Measurements from ENCODE around the gene DVL1. TPM values are rescaled to one million over a fixed set of nuclear protein-coding genes. Genes with fewer than 3 reads are reported as not detected.
A peak's percentile ranks its signal among the peaks of the same experiment; 100 is the strongest.

DVL1 gene
- total RNA-seq, 1 experiment from 2014 or later: 91.4 TPM

GRCh38 chr1:1361233-1361981, 12.2 kb upstream of the DVL1 start:
- CTCF ChIA-PET: interaction anchor here (1.1 to 2.0 kb wide), 2 partner anchors 9 to 11 kb away, joined by 3 to 5 read pairs; no protein-coding TSS in a partner anchor
- TF ChIP-seq NR2C2 (CRISPR knock-in tag; IDR thresholded peaks at IDR 0.05): no peak
- no peak for TF ChIP-seq E2F4 (CRISPR knock-in tag; IDR thresholded peaks at IDR 0.05; ENCODE audit: borderline replicate concordance, low read depth)
- no peak for TF ChIP-seq FOXP4 (CRISPR knock-in tag; IDR thresholded peaks at IDR 0.05)
- no peak for TF ChIP-seq KAT7 (CRISPR knock-in tag; IDR thresholded peaks at IDR 0.05; ENCODE audit: borderline replicate concordance)
- TF ChIP-seq FOXP1 (CRISPR knock-in tag; IDR thresholded peaks at IDR 0.05; ENCODE audit: borderline replicate concordance): no peak
- TF ChIP-seq OVOL2 (CRISPR knock-in tag; IDR thresholded peaks at IDR 0.05; ENCODE audit: borderline replicate concordance): no peak
- no peak for TF ChIP-seq ATF1 (CRISPR knock-in tag; IDR thresholded peaks at IDR 0.05)
- TF ChIP-seq ATF6 (CRISPR knock-in tag; IDR thresholded peaks at IDR 0.05): no peak
- TF ChIP-seq CREB1 (CRISPR knock-in tag; IDR thresholded peaks at IDR 0.05): no peak
- TF ChIP-seq ERG (CRISPR knock-in tag; IDR thresholded peaks at IDR 0.05): no peak
- no peak for TF ChIP-seq GRHL2 (CRISPR knock-in tag; IDR thresholded peaks at IDR 0.05; ENCODE audit: insufficient replicate concordance, severe bottlenecking)
- no peak for TF ChIP-seq ATF2 (CRISPR knock-in tag; IDR thresholded peaks at IDR 0.05; ENCODE audit: borderline replicate concordance, low read depth)
- no peak for TF ChIP-seq AR (CRISPR knock-in tag; IDR thresholded peaks at IDR 0.05)
- no peak for TF ChIP-seq JAZF1 (CRISPR knock-in tag; IDR thresholded peaks at IDR 0.05)
- no peak for TF ChIP-seq SOX15 (CRISPR knock-in tag; IDR thresholded peaks at IDR 0.05)
- no peak for TF ChIP-seq CDX4 (CRISPR knock-in tag; IDR thresholded peaks at IDR 0.05; ENCODE audit: borderline replicate concordance)
- Mint-ChIP-seq H3K27me3 (ENCODE audit: low read depth) (peaks cover 30% of the 10 kb centered on the region), H3K4me1 (peaks cover 21% of the 10 kb centered on the region), H3K27ac (peak overlapping the region; percentile 62; the same call in 1 of the 2 replicates), H3K36me3 (no peaks in the 10 kb centered on the region), H3K4me3 (no peak overlapping the region), H3K9me3 (no peaks in the 10 kb centered on the region)
- ATAC-seq (no peak), DNase-seq (ENCODE audit: low spot score) (peak; percentile 10)
- POLR2A ChIA-PET: no interaction called here

Measured in WTC11 (cell line).